Activated CD8-positive, alpha-beta memory T cell treated with anti-CD3 and anti-CD28 coated beads for 36 hours (primary cell): ENCODE results near the gene THSD7B. TPM values are rescaled to one million over a fixed set of nuclear protein-coding genes. Genes with fewer than 3 reads are reported as not detected.

Source experiments
- CTCF ChIA-PET: fragments of 350-600 bp; sonication (Branson Sonifier 250); formaldehyde crosslinking; loops from one replicate; lab custom pipeline; 2021; ENCODE audit warnings: antibody characterized with exemption; lab: Charles Lee
- POLR2A ChIA-PET: fragments of 350-600 bp; sonication (Branson Sonifier 250); formaldehyde crosslinking; loops from one replicate; lab custom pipeline; 2021; ENCODE audit warnings: antibody characterized with exemption; lab: Charles Lee
- total RNA-seq, 2 experiments: library from RNA; stranded (reverse); gene quantifications; one replicate each; pipeline ENCODE4 v1.2.3, GENCODE V29; 2021

Gene THSD7B
- total RNA-seq, 2 experiments from 2014 or later: not detected

- POLR2A ChIA-PET: no interaction called here
- CTCF ChIA-PET: no interaction called here
Observed at GRCh38 chr2:137180012-137180411, 414.7 kb downstream of the THSD7B start.

- CTCF ChIA-PET: no interaction called here
- POLR2A ChIA-PET: no interaction called here
Observed at GRCh38 chr2:137181370-137181769, 416.0 kb downstream of the THSD7B start.

- POLR2A ChIA-PET: no interaction called here
Observed at GRCh38 chr2:137182071-137182470, 416.7 kb downstream of the THSD7B start.

GRCh38 chr2:137183206-137183898, 418.0 kb downstream of the THSD7B start:
- POLR2A ChIA-PET: no interaction called here
- CTCF ChIA-PET: no interaction called here

More at GRCh38 chr2:137182071-137182470, 416.7 kb downstream of the THSD7B start:
- CTCF ChIA-PET: no interaction called here

- CTCF ChIA-PET: no interaction called here
- POLR2A ChIA-PET: no interaction called here
Observed at GRCh38 chr2:137185378-137186078, 420.2 kb downstream of the THSD7B start.

- POLR2A ChIA-PET: no interaction called here
- CTCF ChIA-PET: no interaction called here
Observed at GRCh38 chr2:137187216-137187615, 421.9 kb downstream of the THSD7B start.

- POLR2A ChIA-PET: no interaction called here
- CTCF ChIA-PET: interaction anchor here (0.6 kb wide), 1 partner anchor 1364 kb away, joined by 3 read pairs; no protein-coding TSS in a partner anchor
Observed at GRCh38 chr2:137190411-137191195, 425.3 kb downstream of the THSD7B start.

GRCh38 chr2:137192366-137193310, 427.3 kb downstream of the THSD7B start:
- ChIA-PET CTCF (no interaction called here), POLR2A (no interaction called here)

GRCh38 chr2:137193401-137193800, 428.1 kb downstream of the THSD7B start:
- CTCF ChIA-PET: no interaction called here
- POLR2A ChIA-PET: no interaction called here

GRCh38 chr2:137194111-137194510, 428.8 kb downstream of the THSD7B start:
- CTCF ChIA-PET: no interaction called here
- POLR2A ChIA-PET: no interaction called here

- ChIA-PET POLR2A (no interaction called here), CTCF (no interaction called here)
Observed at GRCh38 chr2:137199751-137200150, 434.4 kb downstream of the THSD7B start.

- ChIA-PET POLR2A (no interaction called here), CTCF (no interaction called here)
Observed at GRCh38 chr2:137202318-137202717, 437.0 kb downstream of the THSD7B start.

- ChIA-PET POLR2A (no interaction called here), CTCF (no interaction called here)
Observed at GRCh38 chr2:137205324-137205723, 440.0 kb downstream of the THSD7B start.

GRCh38 chr2:137206069-137206468, 440.7 kb downstream of the THSD7B start:
- POLR2A ChIA-PET: no interaction called here
- CTCF ChIA-PET: no interaction called here

GRCh38 chr2:137207030-137207429, 441.7 kb downstream of the THSD7B start:
- ChIA-PET CTCF (no interaction called here), POLR2A (no interaction called here)

- ChIA-PET POLR2A (no interaction called here), CTCF (no interaction called here)
Observed at GRCh38 chr2:137208431-137208891, 443.1 kb downstream of the THSD7B start.

GRCh38 chr2:137210039-137210438, 444.7 kb downstream of the THSD7B start:
- POLR2A ChIA-PET: no interaction called here
- CTCF ChIA-PET: no interaction called here

GRCh38 chr2:137211761-137212160, 446.4 kb downstream of the THSD7B start:
- CTCF ChIA-PET: no interaction called here

GRCh38 chr2:137220438-137220993, 455.2 kb downstream of the THSD7B start:
- ChIA-PET CTCF (no interaction called here), POLR2A (no interaction called here)

More at GRCh38 chr2:137211761-137212160, 446.4 kb downstream of the THSD7B start:
- POLR2A ChIA-PET: no interaction called here
